Activated CD8-positive, alpha-beta T cell treated with anti-CD3 and anti-CD28 coated beads, Interleukin-2, amount 10 ng/mL, durations not matched to agents 7 days and 5 days (primary cell): Measurements from ENCODE around the gene WDR38. TPM values are rescaled to one million over a fixed set of nuclear protein-coding genes. Genes with fewer than 3 reads are reported as not detected.
"Not testable (repeated sequence)": the region's sequence is repeated elsewhere in the genome, so short reads cannot be mapped to it uniquely, and the experiment has no call there.

Experiments
- ATAC-seq: fragments of 150-1000 bp; cut with Tn5 transposase; one replicate; pipeline ENCODE4 v1.10.0; 2021; ENCODE audit warnings: moderate library complexity
- CTCF ChIA-PET: fragments of 350-600 bp; sonication (Branson Sonifier 250); formaldehyde crosslinking; loops from one replicate; lab custom pipeline; 2021; ENCODE audit warnings: antibody characterized with exemption; lab: Charles Lee
- POLR2A ChIA-PET: fragments of 350-600 bp; sonication (Branson Sonifier 250); formaldehyde crosslinking; loops from one replicate; lab custom pipeline; 2021; ENCODE audit warnings: antibody characterized with exemption; lab: Charles Lee
- DNase-seq: peaks from one replicate; pipeline ENCODE4 v3.0.0-alpha.2; 2020
- H3K27ac Mint-ChIP-seq: one replicate; pipeline ENCODE4 v1.8.0; 2021; ENCODE audit warnings: mild to moderate bottlenecking, mixed read lengths
- H3K27me3 Mint-ChIP-seq: one replicate; pipeline ENCODE4 v1.8.0; 2021; ENCODE audit warnings: low read depth, mixed read lengths
- H3K36me3 Mint-ChIP-seq: one replicate; pipeline ENCODE4 v1.8.0; 2021; ENCODE audit warnings: low read depth, mixed read lengths
- H3K4me1 Mint-ChIP-seq: one replicate; pipeline ENCODE4 v1.8.0; 2021; ENCODE audit warnings: low read depth, mixed read lengths
- H3K4me3 Mint-ChIP-seq: one replicate; pipeline ENCODE4 v1.8.0; 2021; ENCODE audit warnings: mild to moderate bottlenecking, mixed read lengths
- H3K9me3 Mint-ChIP-seq: one replicate; pipeline ENCODE4 v1.8.0; 2022; ENCODE audit warnings: mixed read lengths; ENCODE audit not compliant: insufficient read depth
- total RNA-seq, 2 experiments: library from RNA; stranded (reverse); gene quantifications; one replicate each; pipeline ENCODE4 v1.2.3, GENCODE V29; 2021

Gene WDR38
- total RNA-seq, 2 experiments from 2014 or later: not detected

- DNase-seq, H3K9me3 Mint-ChIP-seq, H3K36me3 Mint-ChIP-seq, ATAC-seq, H3K4me3 Mint-ChIP-seq, H3K27ac Mint-ChIP-seq, H3K4me1 Mint-ChIP-seq: not testable (repeated sequence)
- POLR2A ChIA-PET: interaction anchor here (0.6 kb wide), 1 partner anchor 882 kb away, joined by 3 read pairs; no protein-coding TSS in a partner anchor
- CTCF ChIA-PET: interaction anchor here (1.5 kb wide), 1 partner anchor 14 kb away, joined by 3 read pairs; no protein-coding TSS in a partner anchor
- H3K27me3 Mint-ChIP-seq: peaks cover 13% of the 10 kb centered on the region
These were observed 15.1 kb upstream of the WDR38 start for GRCh38 chr9:124838132-124838531.

- H3K9me3 Mint-ChIP-seq, H3K36me3 Mint-ChIP-seq, H3K4me1 Mint-ChIP-seq, H3K4me3 Mint-ChIP-seq, H3K27ac Mint-ChIP-seq, DNase-seq, POLR2A ChIA-PET, ATAC-seq: not testable (repeated sequence)
- CTCF ChIA-PET: interaction anchor here (2.4 to 6.2 kb wide), 2 partner anchors 7 to 13 kb away, joined by 6 to 47 read pairs; partner anchors contain the start of gene WDR38
- H3K27me3 Mint-ChIP-seq: peaks cover 13% of the 10 kb centered on the region
These were observed 14.5 kb upstream of the WDR38 start for GRCh38 chr9:124838567-124839275.

DNA sequence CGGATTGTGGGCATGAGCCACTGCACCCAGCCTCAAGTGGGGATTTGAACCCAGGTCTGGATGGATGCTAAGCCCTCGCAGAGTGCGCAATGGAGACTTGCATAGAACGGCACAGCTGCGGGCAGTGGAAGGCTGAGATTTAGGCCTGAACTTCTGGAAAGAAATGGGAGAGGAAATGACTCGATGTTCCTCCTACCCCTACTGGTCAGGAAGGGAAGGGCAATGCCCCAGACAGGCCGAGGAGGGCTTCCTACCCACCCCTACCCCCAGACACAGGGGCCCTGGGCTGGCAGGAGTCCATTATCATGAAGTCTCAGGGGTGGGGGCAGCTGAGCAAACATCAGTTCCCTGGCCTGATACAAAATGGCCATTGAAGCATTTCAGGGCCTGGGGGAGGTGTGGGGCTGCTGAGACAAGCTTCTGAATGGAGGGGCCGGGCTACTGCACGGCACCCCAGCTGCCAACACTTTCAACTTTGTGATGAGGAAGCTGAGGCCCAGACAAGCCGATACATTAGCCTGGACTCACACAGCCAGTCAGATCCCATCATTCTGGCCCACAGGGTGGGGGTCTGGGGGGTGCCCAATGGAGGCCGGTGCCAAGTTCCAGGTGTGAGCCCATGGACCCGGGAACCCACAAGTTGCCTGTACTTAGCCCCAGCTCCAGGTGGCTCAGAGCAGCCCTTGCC is 13.5 kb upstream of the WDR38 start:
- no peaks in the 10 kb centered on the region for H3K9me3 Mint-ChIP-seq
- H3K27me3 Mint-ChIP-seq: peaks cover 13% of the 10 kb centered on the region
- H3K4me1 Mint-ChIP-seq: no peaks in the 10 kb centered on the region
- ATAC-seq (peak; percentile 49), DNase-seq (no peak)
- ChIA-PET POLR2A (interaction anchor here (1.0 to 1.2 kb wide), 2 partner anchors 13 to 17 kb away, joined by 3 to 4 read pairs; no protein-coding TSS in a partner anchor), CTCF (interaction anchor here (0.6 to 6.2 kb wide), 12 partner anchors 8 to 394 kb away, joined by 3 to 47 read pairs (median 4); partner anchors contain the start of genes OLFML2A and WDR38)
- no peak overlapping the region for H3K27ac Mint-ChIP-seq
- no peak overlapping the region for H3K4me3 Mint-ChIP-seq
- H3K36me3 Mint-ChIP-seq: no peaks in the 10 kb centered on the region

DNA sequence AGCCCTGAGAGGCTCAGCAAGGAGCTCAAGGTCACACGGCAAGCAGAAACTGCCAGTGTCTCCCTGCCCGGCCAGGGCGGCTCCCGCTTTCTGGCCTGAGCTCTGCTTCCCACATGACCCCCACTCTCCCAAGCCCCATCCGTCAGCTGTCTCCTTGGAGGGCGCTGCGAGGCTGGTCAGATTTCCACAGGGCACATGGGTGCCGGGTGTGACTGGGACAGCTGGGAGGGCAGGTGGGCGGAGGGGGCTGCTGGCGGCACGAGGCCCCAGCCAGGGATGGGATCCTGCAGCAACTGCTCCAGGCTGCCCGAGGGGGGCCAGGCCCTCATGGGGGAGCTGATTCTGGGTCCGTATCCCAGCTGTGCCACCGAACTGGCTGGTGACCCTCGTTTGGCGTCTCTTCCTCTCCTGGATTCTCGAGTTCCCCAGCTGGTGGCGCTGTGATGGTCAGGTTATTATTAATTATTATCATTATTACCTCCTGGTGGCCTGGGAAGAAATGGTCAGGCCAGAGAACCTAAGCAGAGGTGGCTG is 12.9 kb upstream of the WDR38 start:
- no peaks in the 10 kb centered on the region for H3K36me3 Mint-ChIP-seq
- H3K4me1 Mint-ChIP-seq: no peaks in the 10 kb centered on the region
- H3K9me3 Mint-ChIP-seq: no peaks in the 10 kb centered on the region
- ChIA-PET POLR2A (interaction anchor here (1.0 to 1.2 kb wide), 2 partner anchors 12 to 16 kb away, joined by 3 to 4 read pairs; no protein-coding TSS in a partner anchor), CTCF (interaction anchor here (0.6 to 6.2 kb wide), 12 partner anchors 9 to 394 kb away, joined by 3 to 47 read pairs (median 4); partner anchors contain the start of genes OLFML2A and WDR38)
- peaks cover 13% of the 10 kb centered on the region for H3K27me3 Mint-ChIP-seq
- H3K27ac Mint-ChIP-seq: no peak overlapping the region
- ATAC-seq (no peak), DNase-seq (no peak)
- H3K4me3 Mint-ChIP-seq: no peak overlapping the region

GRCh38 chr9:124841075-124841821 is 12.0 kb upstream of the WDR38 start:
- POLR2A ChIA-PET: interaction anchor here (1.2 kb wide), 1 partner anchor 11 kb away, joined by 4 read pairs; no protein-coding TSS in a partner anchor
- H3K4me1 Mint-ChIP-seq: no peaks in the 10 kb centered on the region
- CTCF ChIA-PET: interaction anchor here (1.3 to 6.2 kb wide), 7 partner anchors 10 to 98 kb away, joined by 3 to 47 read pairs (median 4); partner anchors contain the start of genes OLFML2A and WDR38
- no peak for ATAC-seq
- no peak overlapping the region for H3K27ac Mint-ChIP-seq
- H3K9me3 Mint-ChIP-seq: no peaks in the 10 kb centered on the region
- DNase-seq: no peak
- H3K4me3 Mint-ChIP-seq: no peak overlapping the region
- peaks cover 13% of the 10 kb centered on the region for H3K27me3 Mint-ChIP-seq
- H3K36me3 Mint-ChIP-seq: no peaks in the 10 kb centered on the region

DNA sequence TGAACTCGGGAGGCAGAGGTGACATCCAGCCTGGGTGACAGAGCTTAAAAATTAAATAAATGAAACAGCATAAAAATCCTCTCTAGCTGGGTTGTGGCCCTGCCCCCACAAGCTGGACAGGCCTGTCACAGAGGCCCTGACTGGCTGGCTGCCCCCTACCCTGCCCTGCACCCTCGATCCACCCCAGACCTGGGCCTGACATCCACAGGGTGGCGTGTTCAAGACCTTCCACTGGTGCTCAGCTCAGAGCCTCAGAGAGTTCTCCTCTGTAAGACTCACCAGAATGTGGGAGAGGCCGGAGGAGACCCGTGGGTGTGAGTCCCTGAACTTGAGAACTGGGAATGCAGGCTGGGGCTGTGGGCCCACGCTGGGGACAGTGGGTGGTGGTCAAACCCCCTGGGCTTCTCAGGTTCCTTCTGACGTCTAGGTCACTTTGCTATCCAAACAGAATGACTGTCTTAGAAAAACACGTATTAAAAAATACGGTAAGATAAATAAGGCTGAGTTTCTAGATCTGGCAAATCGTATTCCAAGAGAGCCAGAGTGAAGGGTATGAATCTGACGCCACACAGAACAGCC is 9.7 kb upstream of the WDR38 start:
- H3K27me3 Mint-ChIP-seq: no peaks in the 10 kb centered on the region
- POLR2A ChIA-PET: no interaction called here
- DNase-seq (no peak), ATAC-seq (no peak)
- H3K36me3 Mint-ChIP-seq: no peaks in the 10 kb centered on the region
- no peaks in the 10 kb centered on the region for H3K9me3 Mint-ChIP-seq
- no peaks in the 10 kb centered on the region for H3K4me1 Mint-ChIP-seq
- no peak overlapping the region for H3K4me3 Mint-ChIP-seq
- no peak overlapping the region for H3K27ac Mint-ChIP-seq
- CTCF ChIA-PET: interaction anchor here (6.2 kb wide), 1 partner anchor 9 kb away, joined by 47 read pairs; the partner anchor contains the start of gene WDR38

GRCh38 chr9:124844291-124844690 is 9.0 kb upstream of the WDR38 start:
- no peaks in the 10 kb centered on the region for H3K9me3 Mint-ChIP-seq
- no peaks in the 10 kb centered on the region for H3K4me1 Mint-ChIP-seq
- H3K27ac Mint-ChIP-seq: no peak overlapping the region
- DNase-seq: no peak
- CTCF ChIA-PET: interaction anchor here (1.0 to 6.2 kb wide), 2 partner anchors 8 to 72 kb away, joined by 3 to 47 read pairs; partner anchors contain the start of gene WDR38
- H3K36me3 Mint-ChIP-seq: no peaks in the 10 kb centered on the region
- no peak for ATAC-seq
- POLR2A ChIA-PET: no interaction called here
- H3K4me3 Mint-ChIP-seq: no peak overlapping the region
- H3K27me3 Mint-ChIP-seq: no peaks in the 10 kb centered on the region

GRCh38 chr9:124846467-124846866 is 6.8 kb upstream of the WDR38 start:
- H3K27me3 Mint-ChIP-seq, DNase-seq, H3K27ac Mint-ChIP-seq, ATAC-seq, H3K9me3 Mint-ChIP-seq, H3K4me1 Mint-ChIP-seq, H3K36me3 Mint-ChIP-seq, POLR2A ChIA-PET, H3K4me3 Mint-ChIP-seq: not testable (repeated sequence)
- CTCF ChIA-PET: interaction anchor here (1.1 to 1.4 kb wide), 2 partner anchors 71 to 74 kb away, joined by 3 to 7 read pairs; no protein-coding TSS in a partner anchor

GRCh38 chr9:124846969-124847368 is 6.3 kb upstream of the WDR38 start:
- H3K4me1 Mint-ChIP-seq: no peaks in the 10 kb centered on the region
- H3K27ac Mint-ChIP-seq: no peak overlapping the region
- ChIA-PET POLR2A (no interaction called here), CTCF (interaction anchor here (1.1 to 1.4 kb wide), 2 partner anchors 72 to 74 kb away, joined by 3 to 7 read pairs; no protein-coding TSS in a partner anchor)
- no peak for DNase-seq
- no peak overlapping the region for H3K4me3 Mint-ChIP-seq
- no peaks in the 10 kb centered on the region for H3K36me3 Mint-ChIP-seq
- no peak for ATAC-seq
- peaks cover 6% of the 10 kb centered on the region for H3K27me3 Mint-ChIP-seq
- no peaks in the 10 kb centered on the region for H3K9me3 Mint-ChIP-seq

- H3K36me3 Mint-ChIP-seq: no peaks in the 10 kb centered on the region
- DNase-seq (no peak), ATAC-seq (no peak)
- no peak overlapping the region for H3K27ac Mint-ChIP-seq
- H3K27me3 Mint-ChIP-seq: peaks cover 6% of the 10 kb centered on the region
- ChIA-PET POLR2A (interaction anchor here (0.8 kb wide), 1 partner anchor 74 kb away, joined by 3 read pairs; no protein-coding TSS in a partner anchor), CTCF (interaction anchor here (1.0 to 10.0 kb wide), 2 partner anchors 63 to 76 kb away, joined by 4 to 316 read pairs; partner anchors contain the start of genes NR6A1 and OLFML2A)
- H3K4me1 Mint-ChIP-seq: peaks cover 7% of the 10 kb centered on the region
- no peaks in the 10 kb centered on the region for H3K9me3 Mint-ChIP-seq
- no peak overlapping the region for H3K4me3 Mint-ChIP-seq
These were observed 3.5 kb upstream of the WDR38 start for GRCh38 chr9:124849801-124850200.
